ENCODE results near the gene DNAJB1.
"Not testable (repeated sequence)": the region's sequence is repeated elsewhere in the genome, so short reads cannot be mapped to it uniquely, and the experiment has no call there.

DNAJB1 gene

GRCh38 chr19:14561249-14561648, 43.1 kb upstream of the DNAJB1 start:
- 89% methylated on average over 8 of the region's 8 CpGs for WGBS
- H3K4me1 ChIP-seq (ENCODE audit: insufficient read depth, low read length): peaks cover 41% of the 10 kb centered on the region

DNA sequence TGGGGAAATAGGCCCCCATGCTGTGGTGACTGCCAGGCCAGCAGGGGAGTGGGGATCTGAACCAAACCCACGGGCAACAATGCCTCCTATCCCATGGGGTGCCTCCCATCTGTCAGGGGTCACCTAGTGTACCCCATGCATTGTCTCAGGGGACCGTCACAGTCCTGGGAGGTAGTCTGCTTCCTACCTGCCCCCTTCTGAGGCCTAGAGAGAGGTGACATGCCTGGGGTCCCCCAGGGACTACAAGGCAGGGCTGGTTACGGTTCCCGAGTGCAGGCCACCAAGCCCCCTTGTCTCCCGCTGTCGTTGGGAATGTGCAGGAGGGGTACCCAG, 42.5 kb upstream of the DNAJB1 start:
- Histone ChIP-seq H3K27me3 (ENCODE audit: insufficient read depth, low read length) (no peaks in the 10 kb centered on the region), H3K4me1 (ENCODE audit: insufficient read depth, low read length) (peaks cover 41% of the 10 kb centered on the region)

More at GRCh38 chr19:14561249-14561648, 43.1 kb upstream of the DNAJB1 start:
- no peaks in the 10 kb centered on the region for H3K27me3 ChIP-seq (ENCODE audit: insufficient read depth, low read length)
- H3K27ac ChIP-seq (ENCODE audit: low read depth, low read length): peak overlapping the region; percentile 55
- H3K9ac ChIP-seq (ENCODE audit: low read depth, low read length): peak overlapping the region; percentile 44
- no peak overlapping the region for H3K4me3 ChIP-seq (ENCODE audit: low read length)
- H3K9me3 ChIP-seq (ENCODE audit: insufficient read depth, low read depth, low read length): no peaks in the 10 kb centered on the region
- peaks cover 14% of the 10 kb centered on the region for H3K36me3 ChIP-seq (ENCODE audit: insufficient read depth, low read length)

DNA sequence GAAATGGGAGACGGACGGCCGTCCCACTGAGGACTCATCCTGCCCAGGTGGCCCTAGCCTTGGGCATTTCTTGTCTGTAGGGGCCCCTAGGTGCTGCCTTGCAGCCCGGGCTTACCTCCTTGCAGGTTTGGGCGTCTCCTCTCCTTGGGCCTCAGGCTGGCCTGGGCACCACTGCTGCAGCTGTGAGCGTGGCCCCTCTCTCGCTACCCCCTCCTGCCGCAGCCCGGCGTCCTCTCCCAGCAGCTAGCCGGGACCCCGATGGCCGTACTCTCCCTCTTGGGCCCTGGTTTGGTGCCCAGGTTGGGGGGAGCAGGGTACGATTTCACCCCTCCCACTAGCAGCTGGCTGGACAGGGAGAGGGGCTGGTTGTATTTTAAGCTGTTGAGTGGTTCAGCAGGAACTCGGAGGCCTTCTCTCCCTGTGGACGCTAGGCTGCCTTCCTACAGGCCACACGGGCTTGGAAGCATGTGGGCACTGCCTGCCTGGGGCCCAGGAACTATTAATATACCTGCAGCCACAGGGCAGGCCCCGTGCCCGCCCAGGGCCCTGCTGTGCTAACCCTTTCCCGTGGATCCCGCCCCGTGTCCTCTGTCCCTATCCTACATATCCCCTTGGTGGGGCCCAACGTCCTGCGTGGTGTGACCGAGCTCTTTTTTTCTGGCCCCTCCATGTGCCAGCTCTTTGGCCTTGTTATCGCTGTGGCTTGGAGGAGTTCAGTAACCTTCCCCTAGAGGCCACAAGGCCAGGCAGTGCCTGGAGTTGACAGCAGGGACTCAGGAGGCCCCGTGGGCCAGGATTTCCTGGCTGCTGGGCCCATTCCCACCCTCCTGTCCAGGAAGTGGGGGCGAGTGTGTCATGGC, 41.9 kb upstream of the DNAJB1 start:
- H3K9ac ChIP-seq (ENCODE audit: low read depth, low read length): 0 out of 2 replicates have a peak overlapping the region, but pooled peaks have one; percentile 1
- WGBS: 88% methylated on average over 27 of the region's 28 CpGs
- 0 out of 2 replicates have a peak overlapping the region, but pooled peaks have one; percentile 33 for H3K27ac ChIP-seq (ENCODE audit: low read depth, low read length)
- H3K9me3 ChIP-seq (ENCODE audit: insufficient read depth, low read depth, low read length): no peaks in the 10 kb centered on the region
- H3K4me1 ChIP-seq (ENCODE audit: insufficient read depth, low read length): peaks cover 41% of the 10 kb centered on the region
- peaks cover 9% of the 10 kb centered on the region; the same call in 1 of the 2 replicates for H3K36me3 ChIP-seq (ENCODE audit: insufficient read depth, low read length)
- H3K27me3 ChIP-seq (ENCODE audit: insufficient read depth, low read length): no peaks in the 10 kb centered on the region
- H3K4me3 ChIP-seq (ENCODE audit: low read length): no peak overlapping the region

More for the DNA sequence above, 42.5 kb upstream of the DNAJB1 start:
- peaks cover 9% of the 10 kb centered on the region for H3K36me3 ChIP-seq (ENCODE audit: insufficient read depth, low read length)
- no peaks in the 10 kb centered on the region for H3K9me3 ChIP-seq (ENCODE audit: insufficient read depth, low read depth, low read length)
- H3K4me3 ChIP-seq (ENCODE audit: low read length): no peak overlapping the region
- H3K9ac ChIP-seq (ENCODE audit: low read depth, low read length): no peak overlapping the region
- 92% methylated on average over 6 of the region's 6 CpGs for WGBS
- H3K27ac ChIP-seq (ENCODE audit: low read depth, low read length): no peak overlapping the region

- Histone ChIP-seq H3K36me3 (ENCODE audit: insufficient read depth, low read length) (no peaks in the 10 kb centered on the region), H3K9me3 (ENCODE audit: insufficient read depth, low read depth, low read length) (no peaks in the 10 kb centered on the region), H3K27ac (ENCODE audit: low read depth, low read length) (no peak overlapping the region), H3K4me3 (ENCODE audit: low read length) (no peak overlapping the region), H3K4me1 (ENCODE audit: insufficient read depth, low read length) (peaks cover 36% of the 10 kb centered on the region), H3K9ac (ENCODE audit: low read depth, low read length) (no peak overlapping the region), H3K27me3 (ENCODE audit: insufficient read depth, low read length) (no peaks in the 10 kb centered on the region)
- 76% methylated on average over 20 of the region's 23 CpGs for WGBS
Measured at GRCh38 chr19:14558370-14559066, 40.3 kb upstream of the DNAJB1 start.

DNA sequence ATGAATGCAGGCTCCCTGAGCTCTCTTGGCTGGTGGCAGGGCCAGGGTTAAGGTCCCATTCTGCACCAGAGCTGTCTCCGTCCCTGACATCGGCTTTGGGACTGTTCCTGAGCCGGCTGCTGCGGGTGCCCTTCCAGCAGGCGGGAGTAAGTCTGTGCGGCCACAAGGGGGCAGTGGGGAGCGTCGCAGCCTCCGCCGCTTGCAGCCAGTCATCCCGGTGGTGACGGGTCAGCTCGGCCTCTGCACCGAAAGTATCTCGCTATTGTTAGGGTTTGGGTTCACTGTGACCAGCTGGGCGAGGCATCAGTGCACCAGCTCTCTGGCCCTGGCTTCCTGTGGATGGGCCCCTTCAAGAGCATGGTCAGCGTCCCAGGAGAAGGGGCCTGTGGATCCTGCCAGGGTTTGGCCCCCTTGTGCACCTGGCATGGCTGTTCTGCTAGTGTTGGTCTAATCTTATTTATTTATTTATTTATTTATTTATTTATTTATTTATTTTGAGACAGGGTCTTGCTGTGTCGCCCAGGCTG, 38.5 kb upstream of the DNAJB1 start:
- Histone ChIP-seq H3K27ac (ENCODE audit: low read depth, low read length) (peak overlapping the region; percentile 52; the same call in 1 of the 2 replicates), H3K27me3 (ENCODE audit: insufficient read depth, low read length) (no peaks in the 10 kb centered on the region), H3K9me3 (ENCODE audit: insufficient read depth, low read depth, low read length) (no peaks in the 10 kb centered on the region), H3K4me1 (ENCODE audit: insufficient read depth, low read length) (peaks cover 18% of the 10 kb centered on the region), H3K4me3 (ENCODE audit: low read length) (no peak overlapping the region), H3K9ac (ENCODE audit: low read depth, low read length) (no peak overlapping the region), H3K36me3 (ENCODE audit: insufficient read depth, low read length) (no peaks in the 10 kb centered on the region)
- 16% methylated on average over 18 of the region's 18 CpGs for whole genome bisulfite sequencing

DNA sequence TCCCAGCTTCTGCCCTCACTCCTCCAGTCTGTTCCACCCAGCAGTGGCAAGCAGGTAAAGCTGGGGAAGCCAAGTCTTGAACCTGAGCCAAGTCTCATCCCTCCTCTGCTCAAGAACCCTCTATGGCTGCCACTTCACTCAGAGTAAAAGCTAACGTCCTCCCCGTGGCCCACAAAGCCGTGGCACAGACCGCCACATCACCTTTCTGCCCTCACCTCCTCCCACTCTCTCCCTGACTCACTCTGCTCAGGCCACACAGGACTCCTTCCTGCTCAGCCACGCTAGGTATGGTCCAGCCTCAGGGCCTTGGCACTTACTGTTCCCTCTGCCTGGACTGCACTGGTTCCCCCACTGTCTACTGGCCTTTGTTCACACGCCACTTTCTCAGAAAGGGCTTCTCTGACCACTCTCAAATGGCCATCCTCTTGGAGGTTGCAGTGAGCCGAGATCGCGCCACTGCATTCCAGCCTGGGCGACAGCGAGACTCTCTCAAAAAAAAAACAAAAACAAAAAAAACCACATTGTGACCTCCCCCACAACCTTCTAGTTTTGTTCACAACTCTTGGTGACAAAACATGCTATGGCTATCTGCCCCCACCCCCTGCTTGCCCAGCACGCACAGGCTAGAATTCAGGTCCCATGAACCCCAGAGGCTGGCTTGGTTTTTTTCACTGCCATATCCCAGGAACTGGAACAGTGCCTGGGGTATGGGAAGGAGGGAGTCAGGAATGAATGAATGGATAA, 37.9 kb upstream of the DNAJB1 start:
- Histone ChIP-seq H3K4me3 (ENCODE audit: low read length) (no peak overlapping the region), H3K27ac (ENCODE audit: low read depth, low read length) (no peak overlapping the region), H3K27me3 (ENCODE audit: insufficient read depth, low read length) (no peaks in the 10 kb centered on the region), H3K36me3 (ENCODE audit: insufficient read depth, low read length) (no peaks in the 10 kb centered on the region), H3K4me1 (ENCODE audit: insufficient read depth, low read length) (peaks cover 14% of the 10 kb centered on the region; the same call in 1 of the 2 replicates), H3K9me3 (ENCODE audit: insufficient read depth, low read depth, low read length) (no peaks in the 10 kb centered on the region), H3K9ac (ENCODE audit: low read depth, low read length) (no peak overlapping the region)
- 88% methylated on average over 12 of the region's 12 CpGs for WGBS

GRCh38 chr19:14554382-14554812, 36.2 kb upstream of the DNAJB1 start:
- no peak overlapping the region for H3K9ac ChIP-seq (ENCODE audit: low read depth, low read length)
- H3K27me3 ChIP-seq (ENCODE audit: insufficient read depth, low read length): no peaks in the 10 kb centered on the region
- no peak overlapping the region for H3K4me3 ChIP-seq (ENCODE audit: low read length)
- no peak overlapping the region for H3K27ac ChIP-seq (ENCODE audit: low read depth, low read length)
- peaks cover 4% of the 10 kb centered on the region; the same call in 1 of the 2 replicates for H3K36me3 ChIP-seq (ENCODE audit: insufficient read depth, low read length)
- H3K9me3 ChIP-seq (ENCODE audit: insufficient read depth, low read depth, low read length): no peaks in the 10 kb centered on the region
- 72% methylated on average over 6 of the region's 6 CpGs for WGBS
- H3K4me1 ChIP-seq (ENCODE audit: insufficient read depth, low read length): peaks cover 9% of the 10 kb centered on the region; the same call in 1 of the 2 replicates

- no peak overlapping the region for H3K27ac ChIP-seq (ENCODE audit: low read depth, low read length)
- WGBS: 88% methylated on average over 9 of the region's 9 CpGs
- H3K36me3 ChIP-seq (ENCODE audit: insufficient read depth, low read length): peaks cover 7% of the 10 kb centered on the region
- H3K9ac ChIP-seq (ENCODE audit: low read depth, low read length): no peak overlapping the region
- H3K4me3 ChIP-seq (ENCODE audit: low read length): no peak overlapping the region
- H3K27me3 ChIP-seq (ENCODE audit: insufficient read depth, low read length): no peaks in the 10 kb centered on the region
- H3K4me1 ChIP-seq (ENCODE audit: insufficient read depth, low read length): peaks cover 9% of the 10 kb centered on the region; the same call in 1 of the 2 replicates
- no peaks in the 10 kb centered on the region for H3K9me3 ChIP-seq (ENCODE audit: insufficient read depth, low read depth, low read length)
Measured at GRCh38 chr19:14553939-14554243, 35.7 kb upstream of the DNAJB1 start.

- H3K9me3 ChIP-seq (ENCODE audit: insufficient read depth, low read depth, low read length): no peaks in the 10 kb centered on the region
- H3K4me1 ChIP-seq (ENCODE audit: insufficient read depth, low read length): peaks cover 6% of the 10 kb centered on the region; the same call in 1 of the 2 replicates
- peaks cover 11% of the 10 kb centered on the region for H3K36me3 ChIP-seq (ENCODE audit: insufficient read depth, low read length)
- H3K9ac ChIP-seq (ENCODE audit: low read depth, low read length): no peak overlapping the region; the same call in 1 of the 2 replicates
- no peak overlapping the region for H3K4me3 ChIP-seq (ENCODE audit: low read length)
- 95% methylated on average over 35 of the region's 35 CpGs for WGBS
- no peak overlapping the region for H3K27ac ChIP-seq (ENCODE audit: low read depth, low read length)
- no peaks in the 10 kb centered on the region for H3K27me3 ChIP-seq (ENCODE audit: insufficient read depth, low read length)
Measured at GRCh38 chr19:14553042-14553938, 35.1 kb upstream of the DNAJB1 start.

DNA sequence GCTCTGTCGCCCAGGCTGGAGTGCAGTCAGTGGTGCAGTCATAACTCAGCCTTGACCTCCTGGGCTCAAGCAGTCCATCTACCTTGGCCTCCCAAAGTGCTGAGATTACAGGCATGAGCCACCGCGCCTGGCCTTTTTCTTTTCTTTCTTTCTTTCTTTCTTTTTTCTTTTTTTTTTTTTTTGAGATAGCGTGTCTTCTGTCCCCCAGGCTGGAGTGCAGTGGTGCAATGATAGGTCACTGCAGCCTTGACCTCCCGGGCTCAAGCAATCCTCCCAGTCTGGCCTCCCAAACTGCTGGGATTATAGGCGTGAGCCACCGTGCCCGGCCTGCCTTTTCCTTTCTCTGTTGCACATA, 33.8 kb upstream of the DNAJB1 start:
- H3K27me3 ChIP-seq (ENCODE audit: insufficient read depth, low read length); H3K9ac ChIP-seq (ENCODE audit: low read depth, low read length); H3K4me3 ChIP-seq (ENCODE audit: low read length); H3K9me3 ChIP-seq (ENCODE audit: insufficient read depth, low read depth, low read length); H3K27ac ChIP-seq (ENCODE audit: low read depth, low read length); H3K4me1 ChIP-seq (ENCODE audit: insufficient read depth, low read length): not testable (repeated sequence)
- H3K36me3 ChIP-seq (ENCODE audit: insufficient read depth, low read length): peaks cover 11% of the 10 kb centered on the region
- 93% methylated on average over 8 of the region's 8 CpGs for WGBS

Data from HUES64 (cell line).